Activated B cell treated with CpG ODN at 0.5 μM for 24 hours (primary cell): ENCODE data around the gene DCP1A. TPM values are rescaled to one million over a fixed set of nuclear protein-coding genes. Genes with fewer than 3 reads are reported as not detected.
A peak's percentile ranks its signal among the peaks of the same experiment; 100 is the strongest.
"Not testable (repeated sequence)": the region's sequence is repeated elsewhere in the genome, so short reads cannot be mapped to it uniquely, and the experiment has no call there.

Experiments
- ATAC-seq: fragments of 200-7000 bp; cut with Tn5 transposase; one replicate; pipeline ENCODE4 v1.10.0; 2021; ENCODE audit warnings: low read depth, mild to moderate bottlenecking, moderate library complexity
- CTCF ChIA-PET: fragments of 350-600 bp; sonication (Branson Sonifier 250); formaldehyde crosslinking; loops from one replicate; lab custom pipeline; 2021; ENCODE audit warnings: antibody characterized with exemption; lab: Charles Lee
- POLR2A ChIA-PET: fragments of 350-600 bp; sonication (Branson Sonifier 250); formaldehyde crosslinking; loops from one replicate; lab custom pipeline; 2021; ENCODE audit warnings: antibody characterized with exemption; lab: Charles Lee
- DNase-seq: peaks from one replicate; pipeline ENCODE4 v3.0.0; 2022
- H3K27ac Mint-ChIP-seq: one replicate; pipeline ENCODE4 v1.8.0; 2020; ENCODE audit warnings: mixed read lengths
- H3K27me3 Mint-ChIP-seq: one replicate; pipeline ENCODE4 v1.8.0; 2021; ENCODE audit warnings: mixed read lengths
- H3K36me3 Mint-ChIP-seq: one replicate; pipeline ENCODE4 v1.8.0; 2021; ENCODE audit warnings: low read depth, mixed read lengths
- H3K4me1 Mint-ChIP-seq: one replicate; pipeline ENCODE4 v1.8.0; 2021; ENCODE audit warnings: mixed read lengths
- H3K4me3 Mint-ChIP-seq: one replicate; pipeline ENCODE4 v1.8.0; 2020; ENCODE audit warnings: mild to moderate bottlenecking, mixed read lengths
- H3K9me3 Mint-ChIP-seq: one replicate; pipeline ENCODE4 v1.8.0; 2020; ENCODE audit warnings: mixed read lengths
- intact Hi-C: fragments of 100-400 bp; cut with micrococcal nuclease; formaldehyde crosslinking; loops from one replicate; pipeline ENCODE4 v1.15.1; 2024
- total RNA-seq: library from RNA; stranded (reverse); gene quantifications from 2 replicates; pipeline ENCODE4 v1.2.3, GENCODE V29; 2022
- TF ChIP-seq, protein P1 (sequence below): fragments of 200-600 bp; IDR thresholded peaks from one replicate; pipeline ENCODE4 v1.8.0; 2022; ENCODE audit warnings: antibody characterized with exemption, mild to moderate bottlenecking

The DCP1A gene
- total RNA-seq, 1 donor from 2014 or later = 35.1 TPM

DNA sequence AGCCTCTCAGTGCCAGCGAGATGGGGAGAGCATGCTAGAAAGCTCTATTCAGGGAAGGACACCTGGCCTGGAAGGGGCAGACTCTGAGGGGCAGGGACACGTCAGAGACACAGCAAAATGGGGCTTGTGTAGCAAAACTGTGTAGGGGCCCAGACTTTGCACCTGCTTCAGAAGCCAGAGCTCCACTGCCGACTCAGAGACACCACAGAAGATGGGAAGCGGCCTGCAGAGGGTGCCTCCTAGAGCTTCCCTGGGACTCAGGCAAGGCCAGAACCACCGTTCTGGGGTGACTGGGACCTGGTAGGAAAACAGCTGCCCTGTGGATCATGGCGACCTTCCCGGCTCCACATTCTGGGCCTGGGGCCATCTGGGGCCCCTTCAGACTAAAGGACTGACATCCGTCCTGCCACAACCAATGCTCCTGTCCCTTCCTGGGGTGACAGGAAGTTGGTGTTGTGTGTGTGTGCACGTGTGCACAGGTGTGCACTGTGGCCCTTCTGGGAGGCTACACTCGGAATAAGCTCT is 74.1 kb downstream of the DCP1A start:
- ATAC-seq (no peak), DNase-seq (no peak)
- TF ChIP-seq, protein P1, sequence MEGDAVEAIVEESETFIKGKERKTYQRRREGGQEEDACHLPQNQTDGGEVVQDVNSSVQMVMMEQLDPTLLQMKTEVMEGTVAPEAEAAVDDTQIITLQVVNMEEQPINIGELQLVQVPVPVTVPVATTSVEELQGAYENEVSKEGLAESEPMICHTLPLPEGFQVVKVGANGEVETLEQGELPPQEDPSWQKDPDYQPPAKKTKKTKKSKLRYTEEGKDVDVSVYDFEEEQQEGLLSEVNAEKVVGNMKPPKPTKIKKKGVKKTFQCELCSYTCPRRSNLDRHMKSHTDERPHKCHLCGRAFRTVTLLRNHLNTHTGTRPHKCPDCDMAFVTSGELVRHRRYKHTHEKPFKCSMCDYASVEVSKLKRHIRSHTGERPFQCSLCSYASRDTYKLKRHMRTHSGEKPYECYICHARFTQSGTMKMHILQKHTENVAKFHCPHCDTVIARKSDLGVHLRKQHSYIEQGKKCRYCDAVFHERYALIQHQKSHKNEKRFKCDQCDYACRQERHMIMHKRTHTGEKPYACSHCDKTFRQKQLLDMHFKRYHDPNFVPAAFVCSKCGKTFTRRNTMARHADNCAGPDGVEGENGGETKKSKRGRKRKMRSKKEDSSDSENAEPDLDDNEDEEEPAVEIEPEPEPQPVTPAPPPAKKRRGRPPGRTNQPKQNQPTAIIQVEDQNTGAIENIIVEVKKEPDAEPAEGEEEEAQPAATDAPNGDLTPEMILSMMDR = no peak
- H3K9me3 Mint-ChIP-seq = no peaks in the 10 kb centered on the region
- ChIA-PET CTCF (no interaction called here), POLR2A (no interaction called here)
- H3K4me1 Mint-ChIP-seq = no peaks in the 10 kb centered on the region
- no peaks in the 10 kb centered on the region for H3K36me3 Mint-ChIP-seq
- H3K27ac Mint-ChIP-seq = no peak overlapping the region
- H3K4me3 Mint-ChIP-seq = no peak overlapping the region
- no peaks in the 10 kb centered on the region for H3K27me3 Mint-ChIP-seq
- intact Hi-C loops = no loop called here

DNA sequence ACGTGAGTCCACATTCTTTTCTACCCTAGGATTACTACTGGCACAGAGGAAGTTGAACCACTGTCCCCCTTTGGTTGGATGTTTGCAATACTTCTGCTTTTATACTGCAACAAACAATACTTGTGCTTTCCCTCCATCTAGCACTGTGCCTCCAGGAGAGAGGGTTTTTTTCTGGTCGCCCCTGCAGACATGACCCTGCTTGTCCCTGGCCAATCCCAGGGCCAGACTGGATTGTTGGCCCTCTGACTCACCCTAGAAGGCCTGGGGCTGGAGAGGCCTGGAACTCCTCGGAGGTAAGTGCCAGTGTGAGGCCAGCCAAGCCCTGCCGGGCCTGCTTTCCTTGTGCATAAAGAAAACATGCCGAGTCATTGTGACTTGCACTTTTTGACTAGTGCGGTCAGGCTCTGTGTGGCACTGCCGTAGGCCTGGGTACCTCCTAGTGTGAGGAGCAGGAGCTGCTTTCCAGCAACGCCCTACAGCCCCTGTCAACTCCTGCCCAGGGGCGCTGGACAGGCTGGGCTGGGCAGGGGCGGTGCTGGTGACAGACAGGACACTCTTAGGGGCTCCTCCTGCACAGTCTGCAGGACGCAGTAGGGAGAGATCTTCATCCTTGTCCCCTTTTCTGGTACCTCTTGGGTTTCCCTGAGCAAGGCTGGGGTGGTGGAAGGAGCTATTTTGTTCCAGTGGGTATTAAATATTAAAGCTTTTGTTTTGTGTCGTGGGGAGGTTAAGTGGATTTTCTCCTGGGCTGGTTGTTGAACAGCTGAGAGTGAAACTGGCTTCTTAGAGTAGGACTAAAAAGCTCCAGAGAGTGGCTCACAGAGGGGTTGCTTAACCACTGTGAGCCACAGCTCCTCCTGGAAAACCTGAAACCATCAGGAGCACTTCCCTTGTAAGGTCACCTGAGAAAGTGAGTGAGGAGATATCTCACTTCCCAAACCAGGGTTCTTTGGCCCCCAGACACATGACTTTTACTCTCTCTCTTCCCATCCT is 77.2 kb downstream of the DCP1A start:
- TF ChIP-seq, protein P1 = no peak
- no peaks in the 10 kb centered on the region for H3K9me3 Mint-ChIP-seq
- DNase-seq = no peak
- ChIA-PET CTCF (no interaction called here), POLR2A (no interaction called here)
- no peak overlapping the region for H3K27ac Mint-ChIP-seq
- no peaks in the 10 kb centered on the region for H3K27me3 Mint-ChIP-seq
- H3K4me1 Mint-ChIP-seq = no peaks in the 10 kb centered on the region
- ATAC-seq = peak; percentile 18
- no peaks in the 10 kb centered on the region for H3K36me3 Mint-ChIP-seq
- no peak overlapping the region for H3K4me3 Mint-ChIP-seq
- intact Hi-C loops = no loop called here

DNA sequence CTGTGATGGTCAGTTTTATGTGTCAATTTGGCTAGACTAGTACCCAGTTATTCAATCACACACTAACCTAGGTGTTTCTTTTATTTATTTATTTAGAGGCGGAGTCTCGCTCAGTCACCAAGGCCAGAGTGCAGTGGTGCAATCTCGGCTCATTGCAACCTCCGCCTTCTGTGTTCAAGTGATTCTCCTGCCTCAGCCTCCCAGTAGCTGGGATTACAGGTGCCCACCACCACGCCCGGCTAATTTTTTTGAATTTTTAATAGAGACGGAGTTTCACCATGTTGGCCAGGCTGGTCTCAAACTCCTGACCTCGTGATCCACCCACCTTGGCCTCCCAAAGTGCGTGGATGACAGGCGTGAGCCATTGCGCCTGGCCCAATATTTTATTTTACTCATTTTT is 78.2 kb downstream of the DCP1A start:
- H3K4me3 Mint-ChIP-seq, H3K36me3 Mint-ChIP-seq, H3K9me3 Mint-ChIP-seq, ATAC-seq, H3K27ac Mint-ChIP-seq, H3K4me1 Mint-ChIP-seq, H3K27me3 Mint-ChIP-seq, DNase-seq, intact Hi-C loops, CTCF ChIA-PET: not testable (repeated sequence)
- POLR2A ChIA-PET = interaction anchor here (0.7 kb wide), 1 partner anchor 15 kb away, joined by 6 read pairs; no protein-coding TSS in a partner anchor

DNA sequence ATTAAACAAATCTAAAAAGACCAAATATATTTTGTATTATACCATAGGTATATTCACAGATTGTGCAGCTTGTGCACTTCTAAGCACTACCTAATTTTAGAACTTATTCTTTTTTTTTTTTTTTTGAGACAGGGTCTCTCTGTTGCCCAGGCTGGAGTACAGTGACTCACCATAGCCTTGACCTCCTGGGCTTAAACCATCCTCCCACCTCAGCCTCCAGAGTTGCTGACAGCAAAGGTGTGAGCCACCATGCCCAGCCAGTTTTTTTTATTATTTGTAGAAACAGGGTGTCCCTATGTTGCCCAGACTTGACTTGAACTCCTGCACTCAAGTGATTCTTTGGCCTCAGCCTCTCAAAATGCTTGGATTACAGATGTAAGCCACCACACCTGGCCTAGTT is 79.6 kb downstream of the DCP1A start:
- ChIA-PET CTCF (no interaction called here), POLR2A (interaction anchor here (0.7 kb wide), 3 partner anchors 33 to 118 kb away, joined by 6 to 11 read pairs (median 10); no protein-coding TSS in a partner anchor)
- DNase-seq (no peak), ATAC-seq (no peak)
- no peak overlapping the region for H3K4me3 Mint-ChIP-seq
- TF ChIP-seq, protein P1 = no peak
- H3K27ac Mint-ChIP-seq = no peak overlapping the region
- no peaks in the 10 kb centered on the region for H3K4me1 Mint-ChIP-seq
- intact Hi-C loops = no loop called here
- no peaks in the 10 kb centered on the region for H3K9me3 Mint-ChIP-seq
- no peaks in the 10 kb centered on the region for H3K36me3 Mint-ChIP-seq
- H3K27me3 Mint-ChIP-seq = no peaks in the 10 kb centered on the region

DNA sequence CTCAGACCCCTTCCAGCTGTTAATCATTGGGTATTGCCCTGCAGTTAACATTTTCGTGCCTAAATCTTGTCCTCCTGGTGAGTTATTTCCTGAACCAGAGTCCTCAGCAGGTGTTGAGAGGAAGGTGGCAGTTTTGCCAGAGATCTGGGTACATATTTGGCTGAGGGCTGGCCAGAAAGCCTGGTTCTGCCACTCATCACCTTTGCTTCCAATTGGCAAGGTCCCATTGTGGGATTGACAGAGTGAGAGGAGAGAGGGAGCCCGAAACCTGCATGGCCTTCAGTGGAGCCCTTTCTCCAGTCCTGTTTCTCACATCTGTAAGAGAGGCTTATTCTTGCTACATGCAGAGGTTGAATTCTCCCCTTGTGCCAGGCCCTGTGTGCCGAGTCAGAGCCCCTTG is 82.6 kb downstream of the DCP1A start:
- ATAC-seq = no peak
- POLR2A ChIA-PET = no interaction called here
- no peak overlapping the region for H3K27ac Mint-ChIP-seq
- DNase-seq = no peak
- TF ChIP-seq, protein P1 = no peak
- no peak overlapping the region for H3K4me3 Mint-ChIP-seq
- H3K4me1 Mint-ChIP-seq = no peaks in the 10 kb centered on the region
- CTCF ChIA-PET = no interaction called here
- no peaks in the 10 kb centered on the region for H3K27me3 Mint-ChIP-seq
- H3K36me3 Mint-ChIP-seq = no peaks in the 10 kb centered on the region
- H3K9me3 Mint-ChIP-seq = no peaks in the 10 kb centered on the region
- intact Hi-C loops = no loop called here
